Suprapubic skin (tissue), 4 donors: ENCODE data around the gene CALCOCO2. TPM values are rescaled to one million over a fixed set of nuclear protein-coding genes. Genes with fewer than 3 reads are reported as not detected.

ENCODE experiments used
- DNase-seq, 2 donors: peaks; one replicate each; pipeline ENCODE4 v3.0.0-alpha.2; 2019; ENCODE audit warnings: low spot score in 2 of 2
- H3K27ac ChIP-seq: fragments of 200-600 bp; sonication (generic); one replicate; pipeline ENCODE4 v1.5.1; 2019
- H3K27me3 ChIP-seq: fragments of 200-600 bp; sonication (generic); one replicate; pipeline ENCODE4 v1.5.1; 2019
- H3K36me3 ChIP-seq: fragments of 200-600 bp; sonication (generic); one replicate; pipeline ENCODE4 v1.5.1; 2019
- H3K4me1 ChIP-seq: fragments of 200-600 bp; sonication (generic); one replicate; pipeline ENCODE4 v1.5.1; 2019
- H3K4me3 ChIP-seq: fragments of 200-600 bp; sonication (generic); one replicate; pipeline ENCODE4 v1.5.1; 2019; ENCODE audit warnings: mild to moderate bottlenecking
- H3K9me3 ChIP-seq: fragments of 200-600 bp; sonication (generic); one replicate; pipeline ENCODE4 v1.5.1; 2019
- CTCF ChIP-seq, 2 donors: fragments of 200-600 bp in 1 of 2; fragments of 450-650 bp in 1 of 2; sonication (generic) in 1 of 2; IDR thresholded peaks; one replicate each; pipeline ENCODE4 v1.5.1; 2016 to 2019; ENCODE audit warnings: antibody characterized with exemption in 2 of 2, mild to moderate bottlenecking in 1 of 2, moderate library complexity in 1 of 2
- EP300 ChIP-seq: sonication (generic); formaldehyde crosslinking; IDR thresholded peaks from one replicate; pipeline ENCODE4 v1.6.1; 2017; ENCODE audit warnings: antibody characterized with exemption
- POLR2A ChIP-seq, 2 donors: fragments of 450-650 bp; IDR thresholded peaks; one replicate each; pipeline ENCODE4 v1.6.1; 2017; ENCODE audit warnings: antibody characterized with exemption in 2 of 2, mild to moderate bottlenecking in 2 of 2, moderate library complexity in 2 of 2
- POLR2AphosphoS5 ChIP-seq, 3 donors: sonication (generic); formaldehyde crosslinking; IDR thresholded peaks; one replicate each; pipeline ENCODE4 v1.6.1; 2017; ENCODE audit warnings: antibody characterized with exemption in 3 of 3
- WGBS: methylation state at CpG from one replicate; pipeline ENCODE4 v1.1.5; 2018; 5-methylcytosine and 5-hydroxymethylcytosine counted together
- total RNA-seq, 4 donors: library from RNA; depleted of rRNA; stranded (reverse); fragments of >200 nt; gene quantifications; one replicate each; pipeline ENCODE4 v1.1.0, GENCODE V29; 2016

CALCOCO2 gene
- total RNA-seq, 4 donors from 2014 or later, result 87.2 to 133 (median 102) TPM

DNA sequence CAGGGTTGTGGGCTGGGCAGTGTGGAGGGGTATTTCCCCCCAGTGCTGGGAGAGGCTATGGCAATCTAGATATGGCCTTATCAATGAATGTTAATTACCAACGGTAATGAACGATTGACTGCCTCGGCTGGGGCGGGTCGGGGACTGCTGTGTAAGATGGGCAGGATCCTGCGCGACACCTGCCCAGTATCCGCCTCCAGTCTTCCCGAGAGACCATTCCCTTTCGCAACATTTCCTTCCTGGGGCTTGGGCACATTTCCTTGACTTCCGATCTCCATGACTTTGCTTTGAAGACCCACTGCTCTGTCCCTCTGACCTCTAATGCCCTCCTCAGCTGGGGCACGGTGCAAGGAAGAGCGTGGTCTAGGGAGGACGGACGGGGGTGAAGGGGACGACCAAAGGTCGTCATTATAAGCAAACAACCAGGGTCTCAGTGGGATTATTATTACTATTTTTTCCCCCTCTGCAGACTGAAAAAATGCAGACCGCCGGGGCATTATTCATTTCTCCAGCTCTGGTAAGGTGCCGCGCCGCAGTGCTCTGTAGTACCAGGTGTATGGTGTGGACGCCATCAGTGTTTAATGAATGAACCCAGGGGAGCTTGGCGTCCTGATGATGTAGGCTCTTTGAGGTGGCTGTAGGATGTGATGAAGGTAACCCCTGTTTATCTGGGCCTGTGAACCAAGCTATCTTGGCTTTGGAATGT, 62.3 kb downstream of the CALCOCO2 start:
- Histone ChIP-seq H3K4me3 (peak overlapping the region; percentile 90), H3K27ac (peak overlapping the region; percentile 82), H3K36me3 (peaks cover 23% of the 10 kb centered on the region), H3K9me3 (no peaks in the 10 kb centered on the region), H3K4me1 (peaks cover 26% of the 10 kb centered on the region), H3K27me3 (no peaks in the 10 kb centered on the region)
- DNase-seq, result no peak
- TF ChIP-seq EP300 (no peak), POLR2A (IDR thresholded peaks at IDR 0.05) (no peak), CTCF (IDR thresholded peaks at IDR 0.05) (no peak), POLR2AphosphoS5 (IDR thresholded peaks at IDR 0.05) (no peak)
- under 1% methylated on average over 22 of the region's 24 CpGs for WGBS

GRCh38 chr17:48893646-48894508, 63.0 kb downstream of the CALCOCO2 start:
- no peaks in the 10 kb centered on the region for H3K9me3 ChIP-seq
- TF ChIP-seq POLR2AphosphoS5 (IDR thresholded peaks at IDR 0.05) (no peak), EP300 (no peak), CTCF (IDR thresholded peaks at IDR 0.05) (no peak), POLR2A (IDR thresholded peaks at IDR 0.05) (no peak)
- DNase-seq, result no peak
- H3K27me3 ChIP-seq, result no peaks in the 10 kb centered on the region
- H3K4me3 ChIP-seq, result peak overlapping the region; percentile 90
- peaks cover 23% of the 10 kb centered on the region for H3K36me3 ChIP-seq
- peaks cover 26% of the 10 kb centered on the region for H3K4me1 ChIP-seq
- WGBS, result 62% methylated on average over 5 of the region's 5 CpGs
- no peak overlapping the region for H3K27ac ChIP-seq

- no peak for TF ChIP-seq EP300
- TF ChIP-seq POLR2A (IDR thresholded peaks at IDR 0.05), result no peak
- no peak for TF ChIP-seq POLR2AphosphoS5 (IDR thresholded peaks at IDR 0.05)
- no peak for TF ChIP-seq CTCF (IDR thresholded peaks at IDR 0.05)
- no peak overlapping the region for H3K4me3 ChIP-seq
- H3K4me1 ChIP-seq, result peaks cover 26% of the 10 kb centered on the region
- peaks cover 23% of the 10 kb centered on the region for H3K36me3 ChIP-seq
- H3K27me3 ChIP-seq, result no peaks in the 10 kb centered on the region
- DNase-seq, result no peak
- no peaks in the 10 kb centered on the region for H3K9me3 ChIP-seq
- H3K27ac ChIP-seq, result no peak overlapping the region
- WGBS, result 80% methylated on average over 3 of the region's 3 CpGs
Measured at GRCh38 chr17:48894886-48895285, 64.1 kb downstream of the CALCOCO2 start.

GRCh38 chr17:48901241-48901640, 70.4 kb downstream of the CALCOCO2 start:
- 29% methylated on average over 1 of the region's 1 CpG for WGBS
- Histone ChIP-seq H3K4me3 (no peak overlapping the region), H3K27ac (no peak overlapping the region), H3K36me3 (peaks cover 9% of the 10 kb centered on the region), H3K9me3 (no peaks in the 10 kb centered on the region), H3K4me1 (no peaks in the 10 kb centered on the region), H3K27me3 (no peaks in the 10 kb centered on the region)
- DNase-seq, result no peak
- TF ChIP-seq CTCF (IDR thresholded peaks at IDR 0.05), result no peak
- TF ChIP-seq POLR2AphosphoS5 (IDR thresholded peaks at IDR 0.05), result no peak
- no peak for TF ChIP-seq EP300
- no peak for TF ChIP-seq POLR2A (IDR thresholded peaks at IDR 0.05)

DNA sequence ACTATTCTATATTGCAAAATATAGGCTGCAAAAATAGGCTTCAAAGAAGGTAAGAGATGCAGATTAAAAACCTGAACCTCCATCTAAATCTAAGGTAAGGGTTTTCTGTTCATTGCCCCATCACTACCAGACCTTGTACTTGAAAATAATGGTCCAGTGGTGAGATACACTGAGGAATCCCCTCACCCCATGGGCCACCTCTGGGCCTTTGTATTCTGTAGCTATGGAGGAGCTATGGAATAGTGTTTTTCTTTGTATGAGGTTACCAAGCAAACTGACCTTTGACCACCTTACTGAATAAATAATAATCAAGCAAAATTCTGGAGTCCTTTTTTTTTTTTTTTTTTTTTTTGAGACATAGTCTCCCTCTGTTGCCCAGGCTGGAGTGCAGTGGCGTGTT, 72.6 kb downstream of the CALCOCO2 start:
- TF ChIP-seq POLR2AphosphoS5 (IDR thresholded peaks at IDR 0.05) (no peak), CTCF (IDR thresholded peaks at IDR 0.05) (no peak), POLR2A (IDR thresholded peaks at IDR 0.05) (no peak), EP300 (no peak)
- H3K36me3 ChIP-seq, result no peaks in the 10 kb centered on the region
- 100% methylated on average over 1 of the region's 1 CpG for WGBS
- no peak overlapping the region for H3K27ac ChIP-seq
- H3K4me1 ChIP-seq, result peaks cover 7% of the 10 kb centered on the region
- H3K9me3 ChIP-seq, result no peaks in the 10 kb centered on the region
- no peak overlapping the region for H3K4me3 ChIP-seq
- DNase-seq, result no peak
- no peaks in the 10 kb centered on the region for H3K27me3 ChIP-seq
